Right lobe of liver (tissue), 4 donors: ENCODE data around the gene IL17D.

Source experiments
- CTCF ChIP-seq, 4 donors: fragments of 200-600 bp in 3 of 4; fragments of 450-650 bp in 1 of 4; IDR thresholded peaks; one replicate each; pipeline versions ENCODE4 v1.5.1 to v1.8.0; 2016 to 2022; ENCODE audit warnings: antibody characterized with exemption in 4 of 4, mild to moderate bottlenecking in 2 of 4
- POLR2A ChIP-seq: fragments of 450-650 bp; IDR thresholded peaks from one replicate; pipeline ENCODE4 v1.6.1; 2017; ENCODE audit warnings: antibody characterized with exemption, mild to moderate bottlenecking
- donor health status: DM: no; HTN: no; CAD: no.
- donor health status: DM: no; HTN: no; CAD: no.
- donor health status: DM: no; HTN: yes; CAD: no.

- no peak for TF ChIP-seq CTCF (IDR thresholded peaks at IDR 0.05)
- no peak for TF ChIP-seq POLR2A
Measured at GRCh38 chr13:20729633-20730585, 26.4 kb downstream of the IL17D start.
